Thyroid gland (tissue), 4 donors: ENCODE data around the gene AMFR. TPM values are rescaled to one million over a fixed set of nuclear protein-coding genes. Genes with fewer than 3 reads are reported as not detected.

ENCODE experiments used
- DNase-seq, 2 donors: peaks; one replicate each; pipeline ENCODE4 v3.0.0-alpha.2; 2019
- H3K27ac ChIP-seq, 3 donors: fragments of 200-600 bp; sonication (generic); 1 replicate in 2 of 3; 2 replicates in 1 of 3; pipeline ENCODE4 v1.5.1; 2016 to 2019; ENCODE audit warnings: mild to moderate bottlenecking in 1 of 3, moderate library complexity in 1 of 3
- H3K27me3 ChIP-seq: fragments of 200-600 bp; sonication (generic); one replicate; pipeline ENCODE4 v1.5.1; 2019
- H3K36me3 ChIP-seq, 2 donors: fragments of 200-600 bp; sonication (generic); one replicate each; pipeline ENCODE4 v1.5.1; 2016 to 2019
- H3K4me1 ChIP-seq, 2 donors: fragments of 200-600 bp; sonication (generic); one replicate each; pipeline ENCODE4 v1.5.1; 2017 to 2019
- H3K4me3 ChIP-seq, 3 donors: fragments of 200-600 bp; sonication (generic); replicated peaks in 1 of 3; 1 replicate in 2 of 3; 2 replicates in 1 of 3; pipeline ENCODE4 v1.5.1; 2016; ENCODE audit warnings: mild to moderate bottlenecking in 1 of 3
- H3K9me3 ChIP-seq: fragments of 200-600 bp; sonication (generic); one replicate; pipeline ENCODE4 v1.5.1; 2017
- POLR2A ChIP-seq, 2 donors: fragments of 450-650 bp; IDR thresholded peaks; one replicate each; pipeline ENCODE4 v1.6.1; 2017; ENCODE audit warnings: antibody characterized with exemption in 2 of 2, mild to moderate bottlenecking in 2 of 2, moderate library complexity in 1 of 2
- WGBS, 2 donors: methylation state at CpG; one replicate each; pipeline ENCODE4 v1.1.5; 2017; 5-methylcytosine and 5-hydroxymethylcytosine counted together
- intact Hi-C: fragments of 100-400 bp; cut with DNase I; formaldehyde crosslinking; loops from one replicate; pipeline ENCODE4 v1.15.1; 2023
- total RNA-seq, 4 donors: library from RNA; depleted of rRNA; stranded (reverse); fragments of >200 nt; gene quantifications; one replicate each; pipeline ENCODE4 v1.2.3, GENCODE V29; 2016
- TF ChIP-seq, protein P1 (sequence below), 6 experiments: fragments of 200-600 bp in 3 of 6; fragments of 450-650 bp in 3 of 6; sonication (generic) in 3 of 6; IDR thresholded peaks; one replicate each; pipeline ENCODE4 v1.5.1; 2016 to 2019; ENCODE audit warnings: antibody characterized with exemption in 6 of 6, mild to moderate bottlenecking in 2 of 6, inconsistent platforms in 1 of 6, moderate library complexity in 1 of 6

AMFR gene
- total RNA-seq, 4 donors from 2014 or later = 130 to 167 (median 146) TPM

DNA sequence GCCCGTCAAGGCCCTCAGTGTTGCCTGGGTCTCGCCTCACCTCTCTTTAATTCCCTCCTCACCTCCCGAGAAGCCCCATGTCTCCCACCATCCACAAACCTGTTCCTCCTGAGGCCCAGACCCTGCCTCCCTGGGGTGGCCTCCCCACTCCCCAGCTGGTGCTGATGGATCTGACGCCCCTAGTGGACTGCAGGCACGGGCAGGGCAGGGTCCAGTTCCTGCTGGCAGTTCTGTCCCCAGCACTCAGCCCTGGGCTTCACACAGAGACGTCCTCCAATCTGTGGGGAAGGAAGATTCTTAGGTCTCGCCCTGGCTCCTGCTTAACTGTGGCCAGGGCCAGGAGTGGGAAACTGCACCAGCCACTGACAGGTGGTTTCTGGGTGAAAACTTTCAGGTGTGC is 108.8 kb downstream of the AMFR start:
- no peak overlapping the region for H3K27ac ChIP-seq
- intact Hi-C loops = no loop called here
- 85 to 93% methylated on average over 7 of the region's 7 CpGs for WGBS, 2 donors

DNA sequence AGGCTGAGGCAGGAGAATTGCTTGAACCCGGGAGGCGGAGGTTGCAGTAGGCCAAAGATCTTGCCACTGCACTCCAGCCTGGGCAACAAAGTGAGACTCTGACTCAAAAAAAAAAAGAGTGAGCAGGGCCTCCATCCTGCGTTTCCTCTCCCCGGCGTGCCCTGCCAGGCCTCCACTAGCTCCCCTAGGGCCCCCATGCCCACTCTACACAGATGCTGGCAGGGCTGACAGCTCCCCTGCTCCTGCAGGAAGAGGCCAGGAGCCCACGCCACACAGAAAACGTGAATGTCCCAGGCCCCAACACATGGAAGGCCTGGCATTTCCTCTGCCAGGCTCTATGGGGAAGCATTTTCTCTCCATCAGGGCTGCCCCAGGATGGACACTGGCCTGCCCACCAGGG is 109.4 kb downstream of the AMFR start:
- TF ChIP-seq, protein P1, sequence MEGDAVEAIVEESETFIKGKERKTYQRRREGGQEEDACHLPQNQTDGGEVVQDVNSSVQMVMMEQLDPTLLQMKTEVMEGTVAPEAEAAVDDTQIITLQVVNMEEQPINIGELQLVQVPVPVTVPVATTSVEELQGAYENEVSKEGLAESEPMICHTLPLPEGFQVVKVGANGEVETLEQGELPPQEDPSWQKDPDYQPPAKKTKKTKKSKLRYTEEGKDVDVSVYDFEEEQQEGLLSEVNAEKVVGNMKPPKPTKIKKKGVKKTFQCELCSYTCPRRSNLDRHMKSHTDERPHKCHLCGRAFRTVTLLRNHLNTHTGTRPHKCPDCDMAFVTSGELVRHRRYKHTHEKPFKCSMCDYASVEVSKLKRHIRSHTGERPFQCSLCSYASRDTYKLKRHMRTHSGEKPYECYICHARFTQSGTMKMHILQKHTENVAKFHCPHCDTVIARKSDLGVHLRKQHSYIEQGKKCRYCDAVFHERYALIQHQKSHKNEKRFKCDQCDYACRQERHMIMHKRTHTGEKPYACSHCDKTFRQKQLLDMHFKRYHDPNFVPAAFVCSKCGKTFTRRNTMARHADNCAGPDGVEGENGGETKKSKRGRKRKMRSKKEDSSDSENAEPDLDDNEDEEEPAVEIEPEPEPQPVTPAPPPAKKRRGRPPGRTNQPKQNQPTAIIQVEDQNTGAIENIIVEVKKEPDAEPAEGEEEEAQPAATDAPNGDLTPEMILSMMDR (IDR thresholded peaks at IDR 0.05) = no peak
- TF ChIP-seq POLR2A (IDR thresholded peaks at IDR 0.05) = no peak
- WGBS, 2 donors = 91 to 94% methylated on average over 6 to 7 of the region's 7 CpGs
- Histone ChIP-seq H3K4me3 (no peak overlapping the region), H3K27ac (no peak overlapping the region), H3K36me3 (no peaks in the 10 kb centered on the region), H3K27me3 (no peaks in the 10 kb centered on the region), H3K4me1 (peaks cover 3 to 8% of the 10 kb centered on the region in 2 donors), H3K9me3 (no peaks in the 10 kb centered on the region)
- intact Hi-C loops = no loop called here
- no peak for DNase-seq

More for the DNA sequence above, 108.8 kb downstream of the AMFR start:
- no peaks in the 10 kb centered on the region for H3K9me3 ChIP-seq
- TF ChIP-seq, protein P1 (IDR thresholded peaks at IDR 0.05) = no peak
- no peak for TF ChIP-seq POLR2A (IDR thresholded peaks at IDR 0.05)
- peaks cover 3 to 6% of the 10 kb centered on the region in 2 donors for H3K4me1 ChIP-seq
- H3K27me3 ChIP-seq = no peaks in the 10 kb centered on the region
- no peak overlapping the region for H3K4me3 ChIP-seq
- H3K36me3 ChIP-seq = no peaks in the 10 kb centered on the region
- DNase-seq = no peak

DNA sequence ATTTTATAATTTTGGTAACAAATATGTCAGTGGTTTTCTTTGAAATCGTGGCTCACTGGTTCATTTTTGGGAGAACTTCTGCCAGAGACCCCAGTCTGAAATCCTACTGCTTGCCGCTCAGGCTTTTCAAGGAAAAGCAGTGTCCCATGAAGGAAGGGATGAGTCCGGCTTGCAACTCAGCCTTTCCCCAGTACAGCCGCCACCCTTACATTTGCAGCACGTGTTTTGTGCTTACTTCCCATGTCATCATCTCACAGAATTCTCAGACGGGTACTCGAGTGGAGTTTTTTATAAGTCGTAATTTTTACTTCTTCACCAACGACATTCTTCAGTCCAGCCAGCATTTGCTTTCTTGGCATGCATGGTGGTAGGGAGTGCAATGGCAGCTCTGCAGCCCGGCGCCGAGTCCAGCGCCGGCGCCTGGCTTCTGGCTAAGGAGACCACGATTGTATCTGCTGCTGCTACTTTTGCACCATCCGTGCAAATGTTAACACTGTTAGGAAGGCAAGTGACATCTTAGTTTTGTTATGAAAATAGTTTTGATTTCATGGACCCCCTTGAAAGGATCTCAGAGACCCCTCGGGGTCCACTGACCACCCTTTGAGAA is 111.0 kb downstream of the AMFR start:
- no peak for DNase-seq
- no peak overlapping the region for H3K27ac ChIP-seq
- H3K27me3 ChIP-seq = no peaks in the 10 kb centered on the region
- no peaks in the 10 kb centered on the region for H3K9me3 ChIP-seq
- TF ChIP-seq, protein P1 (IDR thresholded peaks at IDR 0.05) = no peak
- TF ChIP-seq POLR2A (IDR thresholded peaks at IDR 0.05) = no peak
- 82 to 84% methylated on average over 18 of the region's 18 CpGs for WGBS, 2 donors
- H3K4me1 ChIP-seq = peaks cover 3 to 14% of the 10 kb centered on the region in 2 donors
- intact Hi-C loops = no loop called here
- no peak overlapping the region for H3K4me3 ChIP-seq
- H3K36me3 ChIP-seq = no peaks in the 10 kb centered on the region

DNA sequence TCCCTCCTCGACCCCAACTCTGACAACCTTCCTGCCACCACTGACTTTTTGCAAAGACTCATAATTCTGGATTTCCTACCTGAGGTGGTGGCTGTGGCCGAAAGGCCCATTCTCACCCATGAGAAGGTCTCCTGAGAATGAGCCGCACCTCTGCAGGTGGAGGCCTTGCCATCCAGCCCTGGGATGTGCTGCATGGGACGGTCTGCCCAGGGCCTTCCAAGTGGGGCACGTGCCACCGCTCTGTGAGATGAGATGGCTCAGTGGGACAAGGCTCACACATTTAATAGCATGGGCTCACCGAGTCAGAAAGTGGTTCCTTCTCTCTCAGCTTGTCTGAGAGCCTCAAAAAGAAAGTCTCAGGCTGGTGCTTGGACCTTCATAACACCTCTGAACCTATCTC is 112.8 kb downstream of the AMFR start:
- no peak for DNase-seq
- H3K9me3 ChIP-seq = no peaks in the 10 kb centered on the region
- TF ChIP-seq, protein P1 (IDR thresholded peaks at IDR 0.05) = no peak
- no peak for TF ChIP-seq POLR2A (IDR thresholded peaks at IDR 0.05)
- H3K4me1 ChIP-seq = peaks cover 0 to 7% of the 10 kb centered on the region in 2 donors
- intact Hi-C loops = no loop called here
- 90 to 94% methylated on average over 2 to 4 of the region's 7 CpGs for WGBS, 2 donors
- H3K27me3 ChIP-seq = no peaks in the 10 kb centered on the region
- no peak overlapping the region for H3K27ac ChIP-seq
- no peak overlapping the region for H3K4me3 ChIP-seq
- no peaks in the 10 kb centered on the region for H3K36me3 ChIP-seq

DNA sequence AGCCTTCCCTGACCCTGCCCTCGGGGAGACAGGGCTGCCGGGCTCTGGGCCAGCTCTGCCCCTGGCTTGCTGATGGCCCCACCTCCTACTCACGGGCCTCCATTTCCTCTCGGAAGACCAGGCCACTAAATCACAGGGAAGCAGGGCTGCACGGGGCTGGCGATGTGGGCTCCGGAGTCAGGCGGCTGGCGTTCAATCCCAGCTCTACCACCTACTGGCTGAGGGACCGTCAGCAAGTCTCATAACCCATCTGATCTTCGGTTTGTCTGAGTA is 113.4 kb downstream of the AMFR start:
- intact Hi-C loops = no loop called here
- Histone ChIP-seq H3K36me3 (no peaks in the 10 kb centered on the region), H3K27ac (no peak overlapping the region), H3K4me3 (no peak overlapping the region), H3K9me3 (no peaks in the 10 kb centered on the region), H3K4me1 (peaks cover 0 to 7% of the 10 kb centered on the region in 2 donors), H3K27me3 (no peaks in the 10 kb centered on the region)
- DNase-seq = no peak
- WGBS, 2 donors = 87 to 91% methylated on average over 6 to 11 of the region's 11 CpGs
- TF ChIP-seq POLR2A (IDR thresholded peaks at IDR 0.05) = no peak
- TF ChIP-seq, protein P1 (IDR thresholded peaks at IDR 0.05) = no peak

Other genes with a start within 250 kb of the AMFR start
- gene GNAO1, start 234.1 kb downstream of the AMFR start, total RNA-seq = 1 to 10 TPM; 1.4 to 4.4 (median 2.5) TPM
- gene NUDT21, start 25.8 kb upstream of the AMFR start, total RNA-seq = 100 to 1,000 TPM in 1 of 4 donors, 10 to 100 TPM in 3; 55.0 to 120 (median 68.2) TPM
- gene OGFOD1, start 26.0 kb upstream of the AMFR start, total RNA-seq = 10 to 100 TPM; 28.4 to 75.3 (median 58.7) TPM
- gene BBS2, start 94.5 kb upstream of the AMFR start, total RNA-seq = 10 to 100 TPM; 55.1 to 98.6 (median 57.4) TPM
- gene MT4, start 139.5 kb upstream of the AMFR start, total RNA-seq = not detected
- not detected for gene MT3, start 164.0 kb upstream of the AMFR start, total RNA-seq
- gene MT2A, start 183.0 kb upstream of the AMFR start, total RNA-seq = 100 to 1,000 TPM in 1 of 4 donors, 10 to 100 TPM in 3; 42.8 to 285 (median 54.6) TPM
- gene MT1E, start 200.2 kb upstream of the AMFR start, total RNA-seq = 1,000 to 10,000 TPM in 1 of 4 donors, 100 to 1,000 TPM in 3; 111 to 1,129 (median 368) TPM
- 10 to 100 TPM in 3 of 4 donors, 1 to 10 TPM in 1; 7.1 to 45.5 (median 33.8) TPM for gene MT1M, start 207.1 kb upstream of the AMFR start, total RNA-seq
- 10 to 100 TPM in 3 of 4 donors, 1 to 10 TPM in 1; 7.1 to 23.6 (median 16.8) TPM for gene MT1A, start 213.1 kb upstream of the AMFR start, total RNA-seq
- not detected for gene MT1B, start 226.3 kb upstream of the AMFR start, total RNA-seq
- gene MT1F, start 232.4 kb upstream of the AMFR start, total RNA-seq = 100 to 1,000 TPM in 1 of 4 donors, 10 to 100 TPM in 3; 25.8 to 220 (median 45.1) TPM
- 100 to 1,000 TPM; 410 to 930 (median 704) TPM for gene MT1G, start 242.5 kb upstream of the AMFR start, total RNA-seq
- 100 to 1,000 TPM in 1 of 4 donors, 10 to 100 TPM in 2, not detected in 1; 45.4 to 179 (median 62.8) TPM for gene MT1H, start 244.3 kb upstream of the AMFR start, total RNA-seq